OCI-LY1 (cell line): ENCODE data around the gene CD248.
"Not testable (repeated sequence)": the region's sequence is repeated elsewhere in the genome, so short reads cannot be mapped to it uniquely, and the experiment has no call there.

Source experiments
- H2AFZ ChIP-seq: fragments of 200-600 bp; sonication (generic), shearing (Covaris generic); 2 replicates; pipeline ENCODE4 v1.6.0; 2014; ENCODE audit warnings: antibody characterized with exemption, mild to moderate bottlenecking, low read length
- H3F3A ChIP-seq: fragments of 200-600 bp; sonication (generic), shearing (Covaris generic); 2 replicates; pipeline ENCODE4 v1.6.0; 2014; ENCODE audit warnings: mild to moderate bottlenecking, antibody characterized with exemption, low read length, moderate library complexity; ENCODE audit not compliant: insufficient read depth
- H3K27ac ChIP-seq: fragments of 200-600 bp; sonication (generic); 2 replicates; pipeline ENCODE4 v1.5.1; 2014; ENCODE audit warnings: low read length, mixed run types, mild to moderate bottlenecking, low read depth; ENCODE audit not compliant: poor library complexity, severe bottlenecking
- H3K27me3 ChIP-seq: fragments of 200-600 bp; sonication (generic); 2 replicates; pipeline ENCODE4 v1.6.0; 2014; ENCODE audit warnings: antibody characterized with exemption, mild to moderate bottlenecking, low read length, moderate library complexity; ENCODE audit not compliant: insufficient read depth
- H3K36me3 ChIP-seq: fragments of 200-600 bp; sonication (generic); 2 replicates; pipeline ENCODE4 v1.6.1; 2014; ENCODE audit warnings: mild to moderate bottlenecking, antibody characterized with exemption, low read length, moderate library complexity, mixed read lengths; ENCODE audit not compliant: insufficient read depth
- H3K4me1 ChIP-seq: fragments of 200-600 bp; sonication (generic); 2 replicates; pipeline ENCODE4 v1.5.1; 2014; ENCODE audit warnings: mild to moderate bottlenecking, low read length, moderate library complexity; ENCODE audit not compliant: insufficient read depth, severe bottlenecking
- H3K4me2 ChIP-seq: fragments of 200-600 bp; sonication (generic), shearing (Covaris generic); 2 replicates; pipeline ENCODE4 v1.6.1; 2014; ENCODE audit warnings: low read length
- H3K4me3 ChIP-seq: fragments of 200-600 bp; sonication (generic); 2 replicates; pipeline ENCODE4 v1.5.1; 2014; ENCODE audit warnings: low read length, low read depth, mild to moderate bottlenecking, mixed read lengths; ENCODE audit not compliant: poor library complexity, severe bottlenecking
- H3K79me2 ChIP-seq: fragments of 200-600 bp; shearing (Covaris generic); 2 replicates; pipeline ENCODE4 v1.6.1; 2016; ENCODE audit warnings: mixed run types, low read length, mixed read lengths; ENCODE audit not compliant: insufficient read depth
- H3K9ac ChIP-seq: fragments of 200-600 bp; sonication (generic), shearing (Covaris generic); 2 replicates; pipeline ENCODE4 v1.6.1; 2014; ENCODE audit warnings: mild to moderate bottlenecking, low read length, mixed read lengths
- H3K9me2 ChIP-seq: fragments of 200-600 bp; sonication (generic), shearing (Covaris generic); 2 replicates; pipeline ENCODE4 v1.6.1; 2014; ENCODE audit warnings: low read depth, mild to moderate bottlenecking, low read length, mixed read lengths
- H3K9me3 ChIP-seq: fragments of 200-600 bp; shearing (Covaris generic); 2 replicates; pipeline ENCODE4 v1.6.1; 2014; ENCODE audit warnings: low read length, mixed read lengths
- H4K20me1 ChIP-seq: fragments of 200-600 bp; sonication (generic), shearing (Covaris generic); 2 replicates; pipeline ENCODE4 v1.6.0; 2016; ENCODE audit warnings: mild to moderate bottlenecking, low read length; ENCODE audit not compliant: insufficient read depth
- CTCF ChIP-seq: fragments of 200-600 bp; sonication (generic), shearing (Covaris generic); IDR thresholded peaks from 2 replicates; pipeline ENCODE4 v1.5.1; 2017; ENCODE audit warnings: mild to moderate bottlenecking, antibody characterized with exemption, low read length, moderate library complexity, mixed read lengths
- EZH2 ChIP-seq: fragments of 200-600 bp; sonication (generic), shearing (Covaris generic); IDR thresholded peaks from 2 replicates; pipeline ENCODE4 v1.8.0; 2017; ENCODE audit warnings: borderline replicate concordance, mixed run types, mild to moderate bottlenecking, antibody characterized with exemption, low read length, moderate library complexity, mixed read lengths

The CD248 gene

DNA sequence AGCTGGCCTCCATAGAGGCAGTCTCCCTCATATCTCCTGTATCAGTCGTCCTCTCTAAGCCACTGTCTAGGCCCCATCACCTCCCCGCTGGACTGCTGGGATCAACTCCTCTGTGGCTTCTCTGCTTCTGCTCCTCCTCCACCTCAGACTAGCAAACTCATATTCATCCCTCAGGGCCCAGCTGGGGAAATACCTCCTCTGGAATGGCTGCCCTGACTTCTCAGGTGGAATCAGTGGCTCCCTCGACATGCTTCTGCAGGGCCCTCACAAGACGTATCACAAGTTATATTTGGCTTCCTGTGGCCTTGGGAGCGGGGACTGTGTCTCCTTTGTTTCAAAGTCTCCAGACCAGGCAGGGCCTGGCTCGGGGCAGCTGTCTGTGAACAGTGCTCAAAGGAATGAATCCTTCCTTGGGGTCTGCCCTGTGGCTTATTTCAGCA lies 44.7 kb upstream of the CD248 start:
- Histone ChIP-seq H3K4me2 (no peak overlapping the region), H3K4me1 (no peaks in the 10 kb centered on the region), H3K9me3 (no peaks in the 10 kb centered on the region), H3K27me3 (no peaks in the 10 kb centered on the region), H3K79me2 (no peaks in the 10 kb centered on the region), H2AFZ (no peak overlapping the region), H3K27ac (no peak overlapping the region), H3K4me3 (no peak overlapping the region), H3K9me2 (no peaks in the 10 kb centered on the region), H3F3A (no peaks in the 10 kb centered on the region), H4K20me1 (no peaks in the 10 kb centered on the region), H3K9ac (no peak overlapping the region), H3K36me3 (peaks cover 47% of the 10 kb centered on the region)
- TF ChIP-seq EZH2 (no peak), CTCF (no peak)

- TF ChIP-seq EZH2 = no peak
- TF ChIP-seq CTCF = no peak
- no peak overlapping the region for H3K27ac ChIP-seq
- H3F3A ChIP-seq = no peaks in the 10 kb centered on the region
Observed at GRCh38 chr11:66360406-66361073, 43.7 kb upstream of the CD248 start.

GRCh38 chr11:66359662-66360087 lies 42.8 kb upstream of the CD248 start:
- H3F3A ChIP-seq = no peaks in the 10 kb centered on the region
- H3K27me3 ChIP-seq = no peaks in the 10 kb centered on the region
- H3K27ac ChIP-seq = no peak overlapping the region
- no peaks in the 10 kb centered on the region for H4K20me1 ChIP-seq
- no peaks in the 10 kb centered on the region for H3K4me1 ChIP-seq
- H3K9ac ChIP-seq = no peak overlapping the region
- H3K4me3 ChIP-seq = no peak overlapping the region
- TF ChIP-seq EZH2 (no peak), CTCF (no peak)
- no peaks in the 10 kb centered on the region for H3K9me3 ChIP-seq
- H3K4me2 ChIP-seq = no peak overlapping the region
- no peak overlapping the region for H2AFZ ChIP-seq
- H3K9me2 ChIP-seq = no peaks in the 10 kb centered on the region
- no peaks in the 10 kb centered on the region for H3K79me2 ChIP-seq
- H3K36me3 ChIP-seq = peaks cover 34% of the 10 kb centered on the region

More at GRCh38 chr11:66360406-66361073, 43.7 kb upstream of the CD248 start:
- Histone ChIP-seq H4K20me1 (no peaks in the 10 kb centered on the region), H2AFZ (no peak overlapping the region), H3K27me3 (no peaks in the 10 kb centered on the region), H3K36me3 (peaks cover 43% of the 10 kb centered on the region), H3K9ac (no peak overlapping the region), H3K9me3 (no peaks in the 10 kb centered on the region), H3K4me2 (no peak overlapping the region), H3K9me2 (no peaks in the 10 kb centered on the region), H3K4me1 (no peaks in the 10 kb centered on the region), H3K79me2 (no peaks in the 10 kb centered on the region), H3K4me3 (no peak overlapping the region)

GRCh38 chr11:66350560-66351235 lies 33.9 kb upstream of the CD248 start:
- H3K27me3 ChIP-seq, H3K27ac ChIP-seq, H4K20me1 ChIP-seq, H3F3A ChIP-seq, H3K9ac ChIP-seq, H3K9me2 ChIP-seq, H3K9me3 ChIP-seq, H3K4me2 ChIP-seq, H3K79me2 ChIP-seq, H2AFZ ChIP-seq, H3K4me3 ChIP-seq: not testable (repeated sequence)
- Histone ChIP-seq H3K36me3 (peaks cover 14% of the 10 kb centered on the region; the same call in 1 of the 2 replicates), H3K4me1 (peaks cover 22% of the 10 kb centered on the region)
